Suprapubic skin (tissue), 4 donors: ENCODE results near the gene CBARP. TPM values are rescaled to one million over a fixed set of nuclear protein-coding genes. Genes with fewer than 3 reads are reported as not detected.

ENCODE experiments used
- DNase-seq, 2 donors: peaks; one replicate each; pipeline ENCODE4 v3.0.0-alpha.2; 2019; ENCODE audit warnings: low spot score in 2 of 2
- H3K27ac ChIP-seq: fragments of 200-600 bp; sonication (generic); one replicate; pipeline ENCODE4 v1.5.1; 2019
- H3K27me3 ChIP-seq: fragments of 200-600 bp; sonication (generic); one replicate; pipeline ENCODE4 v1.5.1; 2019
- H3K36me3 ChIP-seq: fragments of 200-600 bp; sonication (generic); one replicate; pipeline ENCODE4 v1.5.1; 2019
- H3K4me1 ChIP-seq: fragments of 200-600 bp; sonication (generic); one replicate; pipeline ENCODE4 v1.5.1; 2019
- H3K4me3 ChIP-seq: fragments of 200-600 bp; sonication (generic); one replicate; pipeline ENCODE4 v1.5.1; 2019; ENCODE audit warnings: mild to moderate bottlenecking
- H3K9me3 ChIP-seq: fragments of 200-600 bp; sonication (generic); one replicate; pipeline ENCODE4 v1.5.1; 2019
- EP300 ChIP-seq: sonication (generic); formaldehyde crosslinking; IDR thresholded peaks from one replicate; pipeline ENCODE4 v1.6.1; 2017; ENCODE audit warnings: antibody characterized with exemption
- POLR2A ChIP-seq, 2 donors: fragments of 450-650 bp; IDR thresholded peaks; one replicate each; pipeline ENCODE4 v1.6.1; 2017; ENCODE audit warnings: antibody characterized with exemption in 2 of 2, mild to moderate bottlenecking in 2 of 2, moderate library complexity in 2 of 2
- POLR2AphosphoS5 ChIP-seq, 3 donors: sonication (generic); formaldehyde crosslinking; IDR thresholded peaks; one replicate each; pipeline ENCODE4 v1.6.1; 2017; ENCODE audit warnings: antibody characterized with exemption in 3 of 3
- WGBS: methylation state at CpG from one replicate; pipeline ENCODE4 v1.1.5; 2018; 5-methylcytosine and 5-hydroxymethylcytosine counted together
- total RNA-seq, 4 donors: library from RNA; depleted of rRNA; stranded (reverse); fragments of >200 nt; gene quantifications; one replicate each; pipeline ENCODE4 v1.1.0, GENCODE V29; 2016
- TF ChIP-seq, protein P1 (sequence below), 2 donors: fragments of 200-600 bp in 1 of 2; fragments of 450-650 bp in 1 of 2; sonication (generic) in 1 of 2; IDR thresholded peaks; one replicate each; pipeline ENCODE4 v1.5.1; 2016 to 2019; ENCODE audit warnings: antibody characterized with exemption in 2 of 2, mild to moderate bottlenecking in 1 of 2, moderate library complexity in 1 of 2

Gene CBARP
- total RNA-seq, 4 donors from 2014 or later: 2.9 to 8.6 (median 5.1) TPM

DNA sequence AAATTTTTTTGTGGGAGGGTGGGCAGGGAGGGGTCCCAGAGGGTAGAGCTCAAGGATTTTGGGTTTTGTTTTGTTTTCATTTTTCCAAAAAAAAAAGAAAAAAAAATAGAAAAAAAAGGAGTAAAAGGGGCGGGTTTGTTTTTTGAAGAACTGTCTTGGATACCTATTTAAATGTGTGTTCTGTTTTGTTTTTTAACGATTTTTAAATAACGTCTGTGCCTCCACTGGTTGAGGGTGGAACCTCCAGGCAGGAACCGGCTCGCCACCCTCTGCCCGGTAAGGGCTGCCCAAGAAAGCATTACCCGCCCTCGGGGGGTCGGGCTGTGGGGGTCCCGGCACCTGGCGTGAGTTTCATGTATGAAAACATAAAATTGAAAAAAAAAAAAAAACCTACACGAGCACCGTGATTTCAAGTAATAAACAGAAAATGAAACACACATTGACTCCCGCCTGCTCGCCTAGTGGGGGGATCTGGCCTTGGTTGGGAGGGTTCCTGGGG, 21.0 kb upstream of the CBARP start:
- Histone ChIP-seq H3K36me3 (peaks cover 45% of the 10 kb centered on the region), H3K27ac (peak overlapping the region; percentile 92), H3K27me3 (no peaks in the 10 kb centered on the region), H3K4me3 (peak overlapping the region; percentile 31), H3K4me1 (peaks cover 92% of the 10 kb centered on the region), H3K9me3 (no peaks in the 10 kb centered on the region)
- DNase-seq: no peak
- WGBS: 10% methylated on average over 15 of the region's 15 CpGs
- TF ChIP-seq EP300 (no peak), POLR2AphosphoS5 (IDR thresholded peaks at IDR 0.05) (no peak), POLR2A (IDR thresholded peaks at IDR 0.05) (no peak)
- TF ChIP-seq, protein P1, sequence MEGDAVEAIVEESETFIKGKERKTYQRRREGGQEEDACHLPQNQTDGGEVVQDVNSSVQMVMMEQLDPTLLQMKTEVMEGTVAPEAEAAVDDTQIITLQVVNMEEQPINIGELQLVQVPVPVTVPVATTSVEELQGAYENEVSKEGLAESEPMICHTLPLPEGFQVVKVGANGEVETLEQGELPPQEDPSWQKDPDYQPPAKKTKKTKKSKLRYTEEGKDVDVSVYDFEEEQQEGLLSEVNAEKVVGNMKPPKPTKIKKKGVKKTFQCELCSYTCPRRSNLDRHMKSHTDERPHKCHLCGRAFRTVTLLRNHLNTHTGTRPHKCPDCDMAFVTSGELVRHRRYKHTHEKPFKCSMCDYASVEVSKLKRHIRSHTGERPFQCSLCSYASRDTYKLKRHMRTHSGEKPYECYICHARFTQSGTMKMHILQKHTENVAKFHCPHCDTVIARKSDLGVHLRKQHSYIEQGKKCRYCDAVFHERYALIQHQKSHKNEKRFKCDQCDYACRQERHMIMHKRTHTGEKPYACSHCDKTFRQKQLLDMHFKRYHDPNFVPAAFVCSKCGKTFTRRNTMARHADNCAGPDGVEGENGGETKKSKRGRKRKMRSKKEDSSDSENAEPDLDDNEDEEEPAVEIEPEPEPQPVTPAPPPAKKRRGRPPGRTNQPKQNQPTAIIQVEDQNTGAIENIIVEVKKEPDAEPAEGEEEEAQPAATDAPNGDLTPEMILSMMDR (IDR thresholded peaks at IDR 0.05): no peak

DNA sequence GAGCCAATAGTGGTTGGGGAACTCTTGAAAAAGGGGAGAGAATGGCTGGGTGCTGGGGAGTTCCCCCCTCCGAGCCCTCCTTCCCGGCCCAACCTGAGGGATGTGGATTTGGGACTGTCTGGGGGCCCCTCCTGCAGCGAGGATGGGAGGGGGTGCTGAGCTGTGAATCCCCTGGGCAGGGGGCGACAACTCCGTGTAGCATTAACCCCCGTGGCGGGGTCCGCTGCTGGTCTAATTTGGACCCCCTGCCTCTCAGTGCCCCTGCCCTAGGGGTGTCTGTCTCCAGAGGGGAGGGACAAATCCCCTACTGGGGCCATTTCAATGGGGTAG, 20.3 kb upstream of the CBARP start:
- peak overlapping the region; percentile 31 for H3K4me3 ChIP-seq
- no peak for DNase-seq
- WGBS: 64% methylated on average over 7 of the region's 8 CpGs
- H3K9me3 ChIP-seq: no peaks in the 10 kb centered on the region
- peaks cover 47% of the 10 kb centered on the region for H3K36me3 ChIP-seq
- peak overlapping the region; percentile 92 for H3K27ac ChIP-seq
- TF ChIP-seq, protein P1 (IDR thresholded peaks at IDR 0.05): no peak
- no peak for TF ChIP-seq POLR2AphosphoS5 (IDR thresholded peaks at IDR 0.05)
- TF ChIP-seq EP300: no peak
- no peak for TF ChIP-seq POLR2A (IDR thresholded peaks at IDR 0.05)
- H3K27me3 ChIP-seq: no peaks in the 10 kb centered on the region
- peaks cover 93% of the 10 kb centered on the region for H3K4me1 ChIP-seq

DNA sequence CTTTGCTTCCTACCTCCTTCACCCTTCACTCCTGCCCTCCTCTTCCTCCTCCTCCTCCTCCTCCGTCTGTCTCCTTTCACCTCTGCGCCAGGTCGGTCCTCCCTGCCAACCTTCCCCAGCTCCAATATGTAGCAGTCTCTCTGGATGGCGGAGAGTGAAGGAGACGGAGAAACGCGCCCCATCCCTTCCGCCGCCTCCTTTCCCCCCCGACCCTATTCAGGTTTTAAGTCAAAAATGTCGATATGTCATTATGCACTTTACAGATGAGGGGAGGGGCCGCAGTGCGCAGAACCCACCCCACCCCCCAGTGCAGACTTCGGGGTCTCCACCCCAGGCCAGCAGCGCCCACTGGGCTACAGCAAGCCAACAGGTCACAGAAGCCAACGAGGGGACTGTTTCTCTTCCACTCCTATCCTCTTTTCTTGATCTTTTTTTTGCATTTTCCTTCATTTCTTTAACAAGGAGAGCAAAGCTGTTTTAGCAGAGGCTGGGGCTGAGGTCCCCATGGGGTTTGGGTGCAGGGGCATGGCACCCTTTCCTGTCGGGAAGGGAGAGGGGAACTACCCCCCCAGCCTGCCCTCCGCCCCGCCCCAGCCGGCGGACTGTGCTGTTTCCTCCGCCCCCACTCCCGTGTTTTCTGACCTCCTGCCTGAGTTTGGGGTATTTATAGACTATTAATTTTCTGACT, 19.8 kb upstream of the CBARP start:
- peaks cover 47% of the 10 kb centered on the region for H3K36me3 ChIP-seq
- no peaks in the 10 kb centered on the region for H3K27me3 ChIP-seq
- peak overlapping the region; percentile 31 for H3K4me3 ChIP-seq
- H3K4me1 ChIP-seq: peaks cover 93% of the 10 kb centered on the region
- no peaks in the 10 kb centered on the region for H3K9me3 ChIP-seq
- TF ChIP-seq POLR2AphosphoS5 (IDR thresholded peaks at IDR 0.05) (no peak), EP300 (no peak), POLR2A (IDR thresholded peaks at IDR 0.05) (no peak)
- TF ChIP-seq, protein P1 (IDR thresholded peaks at IDR 0.05): no peak
- DNase-seq: no peak
- peak overlapping the region; percentile 92 for H3K27ac ChIP-seq
- 53% methylated on average over 23 of the region's 23 CpGs for WGBS

DNA sequence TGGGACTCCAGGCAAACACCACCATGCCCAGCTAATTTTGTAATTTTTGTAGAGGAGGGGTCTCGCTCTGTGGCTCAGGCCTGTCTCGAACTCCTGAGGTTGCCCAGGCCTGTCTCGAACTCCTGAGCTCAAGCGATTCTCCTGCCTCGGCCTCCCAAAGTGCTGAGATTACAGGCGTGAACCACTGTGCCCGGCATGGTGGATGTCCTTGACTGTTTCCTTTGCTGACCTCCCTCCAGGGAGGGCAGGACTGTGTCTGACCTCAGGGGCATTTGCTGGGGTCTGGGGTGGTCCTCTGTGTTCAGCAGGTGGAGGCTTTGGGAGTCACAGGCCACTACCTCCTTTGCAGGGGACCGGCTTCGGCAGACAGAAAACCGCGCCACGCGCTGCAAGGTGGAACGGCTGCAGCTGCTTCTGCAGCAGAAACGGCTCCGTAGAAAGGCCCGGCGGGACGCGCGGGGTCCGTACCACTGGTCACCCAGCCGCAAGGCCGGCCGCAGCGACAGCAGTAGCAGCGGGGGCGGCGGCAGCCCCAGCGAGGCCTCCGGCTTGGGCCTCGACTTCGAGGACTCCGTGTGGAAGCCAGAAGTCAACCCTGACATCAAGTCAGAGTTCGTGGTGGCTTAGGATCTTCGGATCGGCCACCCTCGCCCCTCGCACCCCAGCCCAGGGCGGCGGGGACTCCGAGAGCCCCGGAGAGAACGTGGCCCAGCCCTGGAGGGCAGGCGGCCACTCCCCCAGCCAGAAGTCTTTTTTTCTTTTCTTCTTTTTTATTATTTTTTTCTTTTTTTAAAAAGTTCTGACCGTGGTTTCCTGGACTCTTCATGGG, 19.1 kb upstream of the CBARP start:
- Histone ChIP-seq H3K4me1 (peaks cover 93% of the 10 kb centered on the region), H3K27ac (peak overlapping the region; percentile 21), H3K36me3 (peaks cover 47% of the 10 kb centered on the region), H3K27me3 (no peaks in the 10 kb centered on the region), H3K4me3 (no peak overlapping the region), H3K9me3 (no peaks in the 10 kb centered on the region)
- no peak for TF ChIP-seq POLR2A (IDR thresholded peaks at IDR 0.05)
- no peak for TF ChIP-seq EP300
- TF ChIP-seq, protein P1 (IDR thresholded peaks at IDR 0.05): no peak
- no peak for TF ChIP-seq POLR2AphosphoS5 (IDR thresholded peaks at IDR 0.05)
- 85% methylated on average over 46 of the region's 46 CpGs for WGBS
- no peak for DNase-seq
